Endodermal cell (in vitro differentiated cells): ENCODE measurements around the gene SLC12A3. TPM values are rescaled to one million over a fixed set of nuclear protein-coding genes. Genes with fewer than 3 reads are reported as not detected.

Source experiments
- DNase-seq: peaks from one replicate; pipeline ENCODE4 v3.0.0-alpha.2; 2017
- H3K27ac ChIP-seq: 2 replicates; pipeline ENCODE4 v1.5.1; 2013; ENCODE audit warnings: mild to moderate bottlenecking, low read depth, low read length, moderate library complexity
- H3K27me3 ChIP-seq: 2 replicates; pipeline ENCODE4 v1.6.1; 2013; ENCODE audit warnings: mild to moderate bottlenecking, low read length, moderate library complexity; ENCODE audit not compliant: insufficient read depth, control insufficient read depth, poor library complexity, severe bottlenecking
- H3K36me3 ChIP-seq: 2 replicates; pipeline ENCODE4 v1.7.0; 2013; ENCODE audit warnings: mild to moderate bottlenecking, low read length, moderate library complexity; ENCODE audit not compliant: control insufficient read depth, insufficient read depth
- H3K4me1 ChIP-seq: one replicate; pipeline ENCODE4 v1.7.0; 2013; ENCODE audit warnings: low read length; ENCODE audit not compliant: control insufficient read depth, insufficient read depth
- H3K4me3 ChIP-seq: 2 replicates; pipeline ENCODE4 v1.5.1; 2013; ENCODE audit warnings: mild to moderate bottlenecking, low read length, moderate library complexity
- H3K9ac ChIP-seq: 2 replicates; pipeline ENCODE4 v1.6.1; 2013; ENCODE audit warnings: mild to moderate bottlenecking, low read length, moderate library complexity; ENCODE audit not compliant: poor library complexity, severe bottlenecking; ENCODE audit errors: extremely low read depth
- H3K9me3 ChIP-seq: 2 replicates; pipeline ENCODE4 v1.6.1; 2013; ENCODE audit warnings: mild to moderate bottlenecking, low read length, moderate library complexity; ENCODE audit not compliant: control insufficient read depth
- H3K27ac Mint-ChIP-seq: 2 replicates; pipeline ENCODE4 v1.8.0; 2020; ENCODE audit warnings: mixed read lengths
- H3K27me3 Mint-ChIP-seq: 2 replicates; pipeline ENCODE4 v1.8.0; 2021; ENCODE audit warnings: mild to moderate bottlenecking, mixed read lengths; ENCODE audit not compliant: insufficient read depth
- H3K36me3 Mint-ChIP-seq: 2 replicates; pipeline ENCODE4 v1.8.0; 2020; ENCODE audit warnings: low read depth, mixed read lengths
- H3K4me1 Mint-ChIP-seq: 2 replicates; pipeline ENCODE4 v1.8.0; 2020; ENCODE audit warnings: mixed read lengths
- H3K4me3 Mint-ChIP-seq: 2 replicates; pipeline ENCODE4 v1.8.0; 2020; ENCODE audit warnings: mild to moderate bottlenecking, moderate library complexity, mixed read lengths
- H3K9me3 Mint-ChIP-seq: 2 replicates; pipeline ENCODE4 v1.8.0; 2020; ENCODE audit warnings: mild to moderate bottlenecking, mixed read lengths
- CTCF ChIP-seq: fragments of 200-600 bp; sonication (generic); conservative IDR thresholded peaks from 2 replicates; pipeline ENCODE4 v1.5.0; 2021; ENCODE audit warnings: antibody characterized with exemption, mild to moderate bottlenecking
- WGBS, 2 experiments: methylation state at CpG; one replicate each; pipeline versions ENCODE4 v1.1.5 to v1.1.7; 2013; ENCODE audit warnings: missing lambda C conversion rate in 2 of 2, mixed read lengths in 1 of 2; ENCODE audit not compliant: insufficient coverage in 1 of 2, insufficient read length in 1 of 2; 5-methylcytosine and 5-hydroxymethylcytosine counted together
- total RNA-seq, 2 donors: library from RNA; stranded (reverse); fragmentation: NEBNext Ultra II Directional in 1 of 2; extraction: Animal tissue kit (Norgen Biotek cat#: 25700) in 1 of 2; gene quantifications; 2 replicates in 1 of 2; 3 replicates in 1 of 2; pipeline ENCODE4 v1.2.1, GENCODE V29; 2021

Gene SLC12A3
- total RNA-seq, 2 donors from 2014 or later, result not detected

- Histone ChIP-seq H3K9me3 (no peaks in the 10 kb centered on the region), H3K4me3 (no peak overlapping the region), H3K4me1 (no peaks in the 10 kb centered on the region), H3K27ac (no peak overlapping the region), H3K36me3 (peaks cover 82% of the 10 kb centered on the region), H3K9ac (no peak overlapping the region), H3K27me3 (no peaks in the 10 kb centered on the region)
- 92 to 94% methylated on average over 2 of the region's 2 CpGs for WGBS, 2 experiments
- H3K27ac Mint-ChIP-seq, result no peak overlapping the region
- H3K4me3 Mint-ChIP-seq, result no peak overlapping the region
- no peaks in the 10 kb centered on the region for H3K9me3 Mint-ChIP-seq
- TF ChIP-seq CTCF, result no peak
- H3K36me3 Mint-ChIP-seq, result peaks cover 83% of the 10 kb centered on the region
- H3K27me3 Mint-ChIP-seq, result no peaks in the 10 kb centered on the region
- peaks cover 8% of the 10 kb centered on the region for H3K4me1 Mint-ChIP-seq
- no peak for DNase-seq
Observed at GRCh38 chr16:56835320-56835719, 29.7 kb upstream of the SLC12A3 start.

- no peak for TF ChIP-seq CTCF
- no peaks in the 10 kb centered on the region for H3K9me3 Mint-ChIP-seq
- H3K9me3 ChIP-seq, result no peaks in the 10 kb centered on the region
- H3K9ac ChIP-seq, result no peak overlapping the region
- H3K4me1 ChIP-seq, result no peaks in the 10 kb centered on the region
- H3K27ac ChIP-seq, result peak overlapping the region; percentile 27
- no peak overlapping the region for H3K4me3 ChIP-seq
- H3K27me3 ChIP-seq, result no peaks in the 10 kb centered on the region
- no peaks in the 10 kb centered on the region for H3K4me1 Mint-ChIP-seq
- peaks cover 81% of the 10 kb centered on the region for H3K36me3 ChIP-seq
- no peak overlapping the region for H3K4me3 Mint-ChIP-seq
- H3K27me3 Mint-ChIP-seq, result no peaks in the 10 kb centered on the region
- H3K27ac Mint-ChIP-seq, result peak overlapping the region; percentile 11
- no peak for DNase-seq
- WGBS, 2 experiments, result 85 to 88% methylated on average over 4 to 5 of the region's 5 CpGs
- peaks cover 86% of the 10 kb centered on the region for H3K36me3 Mint-ChIP-seq
Observed at GRCh38 chr16:56836410-56837230, 28.4 kb upstream of the SLC12A3 start.

GRCh38 chr16:56838622-56839337, 26.2 kb upstream of the SLC12A3 start:
- Histone ChIP-seq H3K4me1 (no peaks in the 10 kb centered on the region), H3K9ac (no peak overlapping the region), H3K27me3 (no peaks in the 10 kb centered on the region), H3K4me3 (no peak overlapping the region), H3K27ac (no peak overlapping the region), H3K36me3 (peaks cover 78% of the 10 kb centered on the region), H3K9me3 (no peaks in the 10 kb centered on the region)
- Mint-ChIP-seq H3K27me3 (no peaks in the 10 kb centered on the region), H3K4me3 (no peak overlapping the region), H3K36me3 (peaks cover 89% of the 10 kb centered on the region), H3K9me3 (no peaks in the 10 kb centered on the region), H3K4me1 (no peaks in the 10 kb centered on the region), H3K27ac (no peak overlapping the region)
- no peak for DNase-seq
- TF ChIP-seq CTCF, result no peak
- WGBS, 2 experiments, result 95 to 96% methylated on average over 7 to 9 of the region's 9 CpGs
